ENCODE results near the gene PRTG.

DNA sequence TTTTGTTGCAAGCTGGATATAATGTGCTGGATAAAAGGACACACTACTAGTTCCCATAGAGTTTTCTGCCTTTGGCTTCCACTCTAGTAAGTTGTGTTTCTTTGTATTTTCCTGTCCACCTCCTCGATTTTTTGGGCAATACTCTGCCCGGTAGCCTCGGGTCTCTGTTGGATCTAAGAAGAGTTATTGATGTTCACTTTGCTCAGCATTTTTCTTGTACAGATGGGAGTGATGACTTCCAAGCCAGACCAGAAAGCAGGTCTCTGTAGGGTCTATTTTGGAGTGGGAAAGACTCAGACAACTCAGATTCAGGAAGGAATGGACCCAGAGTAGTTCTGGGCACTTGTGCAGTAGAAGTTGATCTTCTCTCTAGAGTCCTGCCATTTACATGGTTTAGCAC is 36.0 kb upstream of the PRTG start:
- TF ChIP-seq, protein P1, sequence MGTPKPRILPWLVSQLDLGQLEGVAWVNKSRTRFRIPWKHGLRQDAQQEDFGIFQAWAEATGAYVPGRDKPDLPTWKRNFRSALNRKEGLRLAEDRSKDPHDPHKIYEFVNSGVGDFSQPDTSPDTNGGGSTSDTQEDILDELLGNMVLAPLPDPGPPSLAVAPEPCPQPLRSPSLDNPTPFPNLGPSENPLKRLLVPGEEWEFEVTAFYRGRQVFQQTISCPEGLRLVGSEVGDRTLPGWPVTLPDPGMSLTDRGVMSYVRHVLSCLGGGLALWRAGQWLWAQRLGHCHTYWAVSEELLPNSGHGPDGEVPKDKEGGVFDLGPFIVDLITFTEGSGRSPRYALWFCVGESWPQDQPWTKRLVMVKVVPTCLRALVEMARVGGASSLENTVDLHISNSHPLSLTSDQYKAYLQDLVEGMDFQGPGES (IDR thresholded peaks at IDR 0.05; ENCODE audit: low read depth, low read length), result no peak
- no peak for TF ChIP-seq EP300 (IDR thresholded peaks at IDR 0.05; ENCODE audit: borderline replicate concordance in 1 of 2, low read depth in 1 of 2, low read length in 1 of 2)
- no peak for TF ChIP-seq RFX5 (IDR thresholded peaks at IDR 0.05; ENCODE audit: low read length)
- TF ChIP-seq, protein P2, sequence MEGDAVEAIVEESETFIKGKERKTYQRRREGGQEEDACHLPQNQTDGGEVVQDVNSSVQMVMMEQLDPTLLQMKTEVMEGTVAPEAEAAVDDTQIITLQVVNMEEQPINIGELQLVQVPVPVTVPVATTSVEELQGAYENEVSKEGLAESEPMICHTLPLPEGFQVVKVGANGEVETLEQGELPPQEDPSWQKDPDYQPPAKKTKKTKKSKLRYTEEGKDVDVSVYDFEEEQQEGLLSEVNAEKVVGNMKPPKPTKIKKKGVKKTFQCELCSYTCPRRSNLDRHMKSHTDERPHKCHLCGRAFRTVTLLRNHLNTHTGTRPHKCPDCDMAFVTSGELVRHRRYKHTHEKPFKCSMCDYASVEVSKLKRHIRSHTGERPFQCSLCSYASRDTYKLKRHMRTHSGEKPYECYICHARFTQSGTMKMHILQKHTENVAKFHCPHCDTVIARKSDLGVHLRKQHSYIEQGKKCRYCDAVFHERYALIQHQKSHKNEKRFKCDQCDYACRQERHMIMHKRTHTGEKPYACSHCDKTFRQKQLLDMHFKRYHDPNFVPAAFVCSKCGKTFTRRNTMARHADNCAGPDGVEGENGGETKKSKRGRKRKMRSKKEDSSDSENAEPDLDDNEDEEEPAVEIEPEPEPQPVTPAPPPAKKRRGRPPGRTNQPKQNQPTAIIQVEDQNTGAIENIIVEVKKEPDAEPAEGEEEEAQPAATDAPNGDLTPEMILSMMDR (IDR thresholded peaks at IDR 0.05), result no peak
- no peak for TF ChIP-seq FOSL2 (IDR thresholded peaks at IDR 0.05; ENCODE audit: borderline replicate concordance, low read depth)
- TF ChIP-seq, protein P3, sequence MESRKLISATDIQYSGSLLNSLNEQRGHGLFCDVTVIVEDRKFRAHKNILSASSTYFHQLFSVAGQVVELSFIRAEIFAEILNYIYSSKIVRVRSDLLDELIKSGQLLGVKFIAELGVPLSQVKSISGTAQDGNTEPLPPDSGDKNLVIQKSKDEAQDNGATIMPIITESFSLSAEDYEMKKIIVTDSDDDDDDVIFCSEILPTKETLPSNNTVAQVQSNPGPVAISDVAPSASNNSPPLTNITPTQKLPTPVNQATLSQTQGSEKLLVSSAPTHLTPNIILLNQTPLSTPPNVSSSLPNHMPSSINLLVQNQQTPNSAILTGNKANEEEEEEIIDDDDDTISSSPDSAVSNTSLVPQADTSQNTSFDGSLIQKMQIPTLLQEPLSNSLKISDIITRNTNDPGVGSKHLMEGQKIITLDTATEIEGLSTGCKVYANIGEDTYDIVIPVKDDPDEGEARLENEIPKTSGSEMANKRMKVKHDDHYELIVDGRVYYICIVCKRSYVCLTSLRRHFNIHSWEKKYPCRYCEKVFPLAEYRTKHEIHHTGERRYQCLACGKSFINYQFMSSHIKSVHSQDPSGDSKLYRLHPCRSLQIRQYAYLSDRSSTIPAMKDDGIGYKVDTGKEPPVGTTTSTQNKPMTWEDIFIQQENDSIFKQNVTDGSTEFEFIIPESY (IDR thresholded peaks at IDR 0.05; ENCODE audit: borderline replicate concordance, low read depth), result no peak
- TF ChIP-seq, protein P4, sequence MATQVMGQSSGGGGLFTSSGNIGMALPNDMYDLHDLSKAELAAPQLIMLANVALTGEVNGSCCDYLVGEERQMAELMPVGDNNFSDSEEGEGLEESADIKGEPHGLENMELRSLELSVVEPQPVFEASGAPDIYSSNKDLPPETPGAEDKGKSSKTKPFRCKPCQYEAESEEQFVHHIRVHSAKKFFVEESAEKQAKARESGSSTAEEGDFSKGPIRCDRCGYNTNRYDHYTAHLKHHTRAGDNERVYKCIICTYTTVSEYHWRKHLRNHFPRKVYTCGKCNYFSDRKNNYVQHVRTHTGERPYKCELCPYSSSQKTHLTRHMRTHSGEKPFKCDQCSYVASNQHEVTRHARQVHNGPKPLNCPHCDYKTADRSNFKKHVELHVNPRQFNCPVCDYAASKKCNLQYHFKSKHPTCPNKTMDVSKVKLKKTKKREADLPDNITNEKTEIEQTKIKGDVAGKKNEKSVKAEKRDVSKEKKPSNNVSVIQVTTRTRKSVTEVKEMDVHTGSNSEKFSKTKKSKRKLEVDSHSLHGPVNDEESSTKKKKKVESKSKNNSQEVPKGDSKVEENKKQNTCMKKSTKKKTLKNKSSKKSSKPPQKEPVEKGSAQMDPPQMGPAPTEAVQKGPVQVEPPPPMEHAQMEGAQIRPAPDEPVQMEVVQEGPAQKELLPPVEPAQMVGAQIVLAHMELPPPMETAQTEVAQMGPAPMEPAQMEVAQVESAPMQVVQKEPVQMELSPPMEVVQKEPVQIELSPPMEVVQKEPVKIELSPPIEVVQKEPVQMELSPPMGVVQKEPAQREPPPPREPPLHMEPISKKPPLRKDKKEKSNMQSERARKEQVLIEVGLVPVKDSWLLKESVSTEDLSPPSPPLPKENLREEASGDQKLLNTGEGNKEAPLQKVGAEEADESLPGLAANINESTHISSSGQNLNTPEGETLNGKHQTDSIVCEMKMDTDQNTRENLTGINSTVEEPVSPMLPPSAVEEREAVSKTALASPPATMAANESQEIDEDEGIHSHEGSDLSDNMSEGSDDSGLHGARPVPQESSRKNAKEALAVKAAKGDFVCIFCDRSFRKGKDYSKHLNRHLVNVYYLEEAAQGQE (IDR thresholded peaks at IDR 0.05; ENCODE audit: low read depth, low read length), result no peak
- TF ChIP-seq GABPA (IDR thresholded peaks at IDR 0.05; ENCODE audit: low read depth), result no peak
- TF ChIP-seq, protein P5, sequence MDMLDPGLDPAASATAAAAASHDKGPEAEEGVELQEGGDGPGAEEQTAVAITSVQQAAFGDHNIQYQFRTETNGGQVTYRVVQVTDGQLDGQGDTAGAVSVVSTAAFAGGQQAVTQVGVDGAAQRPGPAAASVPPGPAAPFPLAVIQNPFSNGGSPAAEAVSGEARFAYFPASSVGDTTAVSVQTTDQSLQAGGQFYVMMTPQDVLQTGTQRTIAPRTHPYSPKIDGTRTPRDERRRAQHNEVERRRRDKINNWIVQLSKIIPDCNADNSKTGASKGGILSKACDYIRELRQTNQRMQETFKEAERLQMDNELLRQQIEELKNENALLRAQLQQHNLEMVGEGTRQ (IDR thresholded peaks at IDR 0.05; ENCODE audit: borderline replicate concordance, low read depth, low read length), result no peak
- TF ChIP-seq, protein P6, sequence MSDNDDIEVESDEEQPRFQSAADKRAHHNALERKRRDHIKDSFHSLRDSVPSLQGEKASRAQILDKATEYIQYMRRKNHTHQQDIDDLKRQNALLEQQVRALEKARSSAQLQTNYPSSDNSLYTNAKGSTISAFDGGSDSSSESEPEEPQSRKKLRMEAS (IDR thresholded peaks at IDR 0.05; ENCODE audit: low read depth), result no peak
- TF ChIP-seq FOXJ3 (CRISPR knock-in tag; IDR thresholded peaks at IDR 0.05), result no peak

Data from SK-N-SH (cell line).